H1 (cell line): Measurements from ENCODE around the gene ROPN1. TPM values are rescaled to one million over a fixed set of nuclear protein-coding genes. Genes with fewer than 3 reads are reported as not detected.
A peak's percentile ranks its signal among the peaks of the same experiment; 100 is the strongest.

Source experiments
- BACH1 ChIP-seq: IDR thresholded peaks from 2 replicates; pipeline ENCODE4 v1.6.1; 2012; ENCODE audit warnings: low read length, improper control_type of control experiment
- BRCA1 ChIP-seq: IDR thresholded peaks from 2 replicates; pipeline ENCODE4 v1.6.1; 2012; ENCODE audit warnings: low read depth, low read length, improper control_type of control experiment
- CBX5 ChIP-seq: fragments of 300-800, 300-1000 bp; sonication (generic); IDR thresholded peaks from 2 replicates; pipeline ENCODE4 v1.7.1; 2016; ENCODE audit warnings: antibody characterized with exemption, low read length, low read depth
- CEBPB ChIP-seq: IDR thresholded peaks from 2 replicates; pipeline ENCODE4 v1.6.1; 2012; ENCODE audit warnings: low read depth, low read length
- CHD2 ChIP-seq: IDR thresholded peaks from 2 replicates; pipeline ENCODE4 v1.6.1; 2012; ENCODE audit warnings: low read length, improper control_type of control experiment
- GABPA ChIP-seq: IDR thresholded peaks from 2 replicates; pipeline ENCODE4 v1.6.1; 2011; ENCODE audit warnings: mild to moderate bottlenecking, low read length, moderate library complexity, borderline replicate concordance; ENCODE audit not compliant: insufficient read depth
- KDM1A ChIP-seq: fragments of 200-600, 300-600 bp; sonication (generic); IDR thresholded peaks from 2 replicates; pipeline ENCODE4 v1.7.1; 2016; ENCODE audit warnings: mild to moderate bottlenecking, low read length, borderline replicate concordance
- NANOG ChIP-seq: IDR thresholded peaks from 2 replicates; pipeline ENCODE4 v1.6.1; 2011; ENCODE audit warnings: low read length, low read depth, mild to moderate bottlenecking, inconsistent platforms; ENCODE audit not compliant: insufficient read depth, poor library complexity, severe bottlenecking
- PHF8 ChIP-seq: fragments of 200-600 bp; sonication (generic); conservative IDR thresholded peaks from 2 replicates; pipeline ENCODE4 v1.7.1; 2012; ENCODE audit warnings: low read depth, mild to moderate bottlenecking, inconsistent platforms, low read length, moderate library complexity
- POLR2A ChIP-seq, 2 experiments: IDR thresholded peaks; 1 replicate in 1 of 2; 2 replicates in 1 of 2; pipeline ENCODE4 v1.6.1; 2011; ENCODE audit warnings: low read depth in 2 of 2, low read length in 2 of 2, mild to moderate bottlenecking in 2 of 2; ENCODE audit errors: control extremely low read depth in 1 of 2
- POLR2AphosphoS5 ChIP-seq: IDR thresholded peaks from 2 replicates; pipeline ENCODE4 v1.6.1; 2011; ENCODE audit warnings: low read depth, low read length
- RAD21 ChIP-seq, 2 experiments: IDR thresholded peaks in 1 of 2; conservative IDR thresholded peaks in 1 of 2; 2 replicates each; pipeline ENCODE4 v1.6.1; 2011; ENCODE audit warnings: low read depth in 2 of 2, low read length in 2 of 2, improper control_type of control experiment in 1 of 2, inconsistent platforms in 1 of 2, mild to moderate bottlenecking in 1 of 2, moderate library complexity in 1 of 2
- RBBP5 ChIP-seq: IDR thresholded peaks from 2 replicates; pipeline ENCODE4 v1.7.1; 2012; ENCODE audit warnings: low read depth, mild to moderate bottlenecking, inconsistent platforms, low read length, moderate library complexity, borderline replicate concordance
- RXRA ChIP-seq: IDR thresholded peaks from 2 replicates; pipeline ENCODE4 v1.6.1; 2011; ENCODE audit warnings: low read depth, mild to moderate bottlenecking, low read length, moderate library complexity; ENCODE audit not compliant: insufficient read depth
- SIN3A ChIP-seq, 2 experiments: IDR thresholded peaks in 1 of 2; conservative IDR thresholded peaks in 1 of 2; 2 replicates each; pipeline ENCODE4 v1.6.1; 2011 to 2012; ENCODE audit warnings: low read length in 2 of 2, improper control_type of control experiment in 1 of 2, low read depth in 1 of 2, mild to moderate bottlenecking in 1 of 2
- SIX5 ChIP-seq: IDR thresholded peaks from 2 replicates; pipeline ENCODE4 v1.6.1; 2011; ENCODE audit warnings: mild to moderate bottlenecking, low read depth, low read length
- TBP ChIP-seq: IDR thresholded peaks from 2 replicates; pipeline ENCODE4 v1.6.1; 2011; ENCODE audit warnings: low read depth, low read length, improper control_type of control experiment
- TCF12 ChIP-seq: IDR thresholded peaks from 2 replicates; pipeline ENCODE4 v1.6.1; 2011; ENCODE audit warnings: low read depth, mild to moderate bottlenecking, low read length
- polyA plus RNA-seq, 7 experiments: library from polyadenylated mRNA; depleted of rRNA in 3 of 7; stranded (reverse) in 5 of 7; unstranded in 2 of 7; fragments of >200 nt in 5 of 7; fragments of 200-250 nt in 2 of 7; gene quantifications; 1 replicate in 5 of 7; 2 replicates in 1 of 7; 4 replicates in 1 of 7; pipeline versions ENCODE4 v1.2.1 to v1.2.3, GENCODE V29; 2011 to 2013; ENCODE audit warnings: missing spikeins in 2 of 7, mixed read lengths in 2 of 7
- total RNA-seq: library from RNA; stranded (reverse); fragmentation: NEBNext Ultra II Directional; extraction: Animal tissue kit (Norgen Biotek cat#: 25700); gene quantifications from 2 replicates; pipeline ENCODE4 v1.2.1, GENCODE V29; 2021
- TF ChIP-seq, protein P1 (sequence below): IDR thresholded peaks from 2 replicates; pipeline ENCODE4 v1.6.1; 2012; ENCODE audit warnings: inconsistent platforms
- TF ChIP-seq, protein P2 (sequence below), 3 experiments: IDR thresholded peaks; 1 replicate in 2 of 3; 2 replicates in 1 of 3; pipeline versions ENCODE4 v1.5.1 to v1.6.1; 2011; ENCODE audit warnings: low read length in 3 of 3, mild to moderate bottlenecking in 3 of 3, inconsistent platforms in 2 of 3, low read depth in 1 of 3, moderate library complexity in 1 of 3; ENCODE audit not compliant: insufficient read depth in 1 of 3; ENCODE audit errors: control extremely low read depth in 1 of 3
- TF ChIP-seq, protein P3 (sequence below): IDR thresholded peaks from 2 replicates; pipeline ENCODE4 v1.6.1; 2012; ENCODE audit warnings: low read length, inconsistent platforms

Gene ROPN1
- total and polyA plus RNA-seq, 2 of the 8 experiments (the other 6 are each of a cell fraction or from before 2014, with no cell fraction given) = 0.03 TPM; not detected in 1

DNA sequence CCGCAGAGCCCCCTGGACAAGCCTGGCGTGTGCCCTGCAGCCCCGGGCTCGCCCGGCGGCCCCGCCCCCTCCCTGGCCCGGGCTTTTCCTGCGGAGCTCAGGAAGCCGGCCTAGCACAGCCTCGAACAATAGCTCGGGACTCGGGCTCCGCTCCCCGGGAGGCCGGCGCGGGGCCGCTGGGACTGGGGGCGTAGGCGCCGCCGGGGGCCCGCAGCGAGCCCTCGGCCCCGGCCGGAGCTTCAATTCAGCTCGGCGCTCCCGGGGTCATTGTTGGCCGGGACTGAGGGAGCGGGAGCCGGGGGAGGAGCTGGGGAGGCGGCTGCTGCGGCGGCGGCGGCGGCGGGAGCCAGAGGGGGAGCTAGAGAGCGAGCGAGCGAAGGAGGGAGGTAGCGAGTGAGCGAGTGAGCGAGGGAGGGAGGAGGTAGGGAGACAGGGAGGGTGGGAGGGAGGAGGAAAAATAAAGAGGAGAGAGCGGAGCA is 41.0 kb upstream of the ROPN1 start (continued):
- TF ChIP-seq, protein P1, sequence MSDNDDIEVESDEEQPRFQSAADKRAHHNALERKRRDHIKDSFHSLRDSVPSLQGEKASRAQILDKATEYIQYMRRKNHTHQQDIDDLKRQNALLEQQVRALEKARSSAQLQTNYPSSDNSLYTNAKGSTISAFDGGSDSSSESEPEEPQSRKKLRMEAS = no peak
- TF ChIP-seq CBX5 = no peak
- no peak for TF ChIP-seq RXRA
- TF ChIP-seq CHD2 = no peak
- TF ChIP-seq, protein P2, sequence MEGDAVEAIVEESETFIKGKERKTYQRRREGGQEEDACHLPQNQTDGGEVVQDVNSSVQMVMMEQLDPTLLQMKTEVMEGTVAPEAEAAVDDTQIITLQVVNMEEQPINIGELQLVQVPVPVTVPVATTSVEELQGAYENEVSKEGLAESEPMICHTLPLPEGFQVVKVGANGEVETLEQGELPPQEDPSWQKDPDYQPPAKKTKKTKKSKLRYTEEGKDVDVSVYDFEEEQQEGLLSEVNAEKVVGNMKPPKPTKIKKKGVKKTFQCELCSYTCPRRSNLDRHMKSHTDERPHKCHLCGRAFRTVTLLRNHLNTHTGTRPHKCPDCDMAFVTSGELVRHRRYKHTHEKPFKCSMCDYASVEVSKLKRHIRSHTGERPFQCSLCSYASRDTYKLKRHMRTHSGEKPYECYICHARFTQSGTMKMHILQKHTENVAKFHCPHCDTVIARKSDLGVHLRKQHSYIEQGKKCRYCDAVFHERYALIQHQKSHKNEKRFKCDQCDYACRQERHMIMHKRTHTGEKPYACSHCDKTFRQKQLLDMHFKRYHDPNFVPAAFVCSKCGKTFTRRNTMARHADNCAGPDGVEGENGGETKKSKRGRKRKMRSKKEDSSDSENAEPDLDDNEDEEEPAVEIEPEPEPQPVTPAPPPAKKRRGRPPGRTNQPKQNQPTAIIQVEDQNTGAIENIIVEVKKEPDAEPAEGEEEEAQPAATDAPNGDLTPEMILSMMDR (IDR thresholded peaks at IDR 0.05; ENCODE audit: control extremely low read depth in 1 of 3, insufficient read depth in 1 of 3, low read depth in 1 of 3, low read length in 3 of 3) = peak; percentile 39 to 63 (median 48)
- TF ChIP-seq TBP = no peak
- peak; percentile 39 to 65; a peak in 2 of 3 replicates for TF ChIP-seq POLR2A (IDR thresholded peaks at IDR 0.05; ENCODE audit: control extremely low read depth in 1 of 2, low read depth in 2 of 2, low read length in 2 of 2)
- no peak; the same call in 1 of the 2 replicates for TF ChIP-seq RBBP5
- TF ChIP-seq NANOG = no peak
- no peak for TF ChIP-seq BRCA1
- TF ChIP-seq BACH1 = no peak
- TF ChIP-seq SIN3A (conservative IDR thresholded peaks at IDR 0.05 in 1 of 2, IDR thresholded peaks at IDR 0.05 in 1 of 2; ENCODE audit: low read depth in 1 of 2, low read length in 2 of 2) = no peak
- TF ChIP-seq GABPA = no peak
- no peak for TF ChIP-seq POLR2AphosphoS5
- no peak for TF ChIP-seq KDM1A
- TF ChIP-seq PHF8 = peak; percentile 43
- TF ChIP-seq, protein P3, sequence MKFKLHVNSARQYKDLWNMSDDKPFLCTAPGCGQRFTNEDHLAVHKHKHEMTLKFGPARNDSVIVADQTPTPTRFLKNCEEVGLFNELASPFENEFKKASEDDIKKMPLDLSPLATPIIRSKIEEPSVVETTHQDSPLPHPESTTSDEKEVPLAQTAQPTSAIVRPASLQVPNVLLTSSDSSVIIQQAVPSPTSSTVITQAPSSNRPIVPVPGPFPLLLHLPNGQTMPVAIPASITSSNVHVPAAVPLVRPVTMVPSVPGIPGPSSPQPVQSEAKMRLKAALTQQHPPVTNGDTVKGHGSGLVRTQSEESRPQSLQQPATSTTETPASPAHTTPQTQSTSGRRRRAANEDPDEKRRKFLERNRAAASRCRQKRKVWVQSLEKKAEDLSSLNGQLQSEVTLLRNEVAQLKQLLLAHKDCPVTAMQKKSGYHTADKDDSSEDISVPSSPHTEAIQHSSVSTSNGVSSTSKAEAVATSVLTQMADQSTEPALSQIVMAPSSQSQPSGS = no peak
- TF ChIP-seq RAD21 (IDR thresholded peaks at IDR 0.05 in 1 of 2, conservative IDR thresholded peaks at IDR 0.05 in 1 of 2; ENCODE audit: low read depth in 2 of 2, low read length in 2 of 2) = peak in 1 of 2 experiments; percentile 27; a peak in 2 of 4 replicates
- TF ChIP-seq SIX5 = no peak
- TF ChIP-seq TCF12 = no peak
- TF ChIP-seq CEBPB = no peak
